PC-9 (cell line): ENCODE data around the gene PAFAH2. TPM values are rescaled to one million over a fixed set of nuclear protein-coding genes. Genes with fewer than 3 reads are reported as not detected.

Experiments used
- BruUV-seq: library from RNA; stranded (reverse); fragments of 400-500 nt; replicated peaks from 2 replicates; lab custom pipeline; 2021; lab: Mats Ljungman, UMichigan
- CTCF ChIA-PET: fragments of 300-600 bp; sonication (Branson Sonifier 250); formaldehyde crosslinking; loops from one replicate; lab custom pipeline; 2022; ENCODE audit warnings: antibody characterized with exemption; lab: Charles Lee
- POLR2A ChIA-PET: fragments of 300-600 bp; sonication (Branson Sonifier 250); formaldehyde crosslinking; loops from one replicate; lab custom pipeline; 2022; ENCODE audit warnings: antibody characterized with exemption; ENCODE audit not compliant: unreplicated experiment; lab: Charles Lee
- DNase-seq, 2 experiments: peaks; one replicate each; pipeline versions ENCODE4 v3.0.0 to v3.0.0-alpha.2; 2015 to 2022; ENCODE audit warnings: mixed read lengths in 1 of 2
- H2AFZ ChIP-seq: fragments of 200-600 bp; sonication (generic); 2 replicates; pipeline ENCODE4 v1.8.1; 2017; ENCODE audit warnings: antibody characterized with exemption
- H3F3A ChIP-seq: fragments of 200-600 bp; sonication (generic); 2 replicates; pipeline ENCODE4 v1.8.1; 2017; ENCODE audit warnings: antibody characterized with exemption, mild to moderate bottlenecking, low read depth; ENCODE audit not compliant: insufficient read depth
- H3K27ac ChIP-seq: fragments of 200-600 bp; sonication (generic); 2 replicates; pipeline ENCODE4 v1.6.1; 2016; ENCODE audit warnings: mixed run types
- H3K27me3 ChIP-seq: fragments of 200-600 bp; sonication (generic); 2 replicates; pipeline ENCODE4 v1.6.1; 2016; ENCODE audit warnings: low read depth, mixed run types; ENCODE audit not compliant: insufficient read depth
- H3K36me3 ChIP-seq: fragments of 200-600 bp; sonication (generic); 2 replicates; pipeline ENCODE4 v1.6.1; 2016; ENCODE audit warnings: low read depth, mixed run types
- H3K4me1 ChIP-seq: fragments of 200-600 bp; sonication (generic); replicated peaks from 2 replicates; pipeline ENCODE4 v1.6.1; 2016; ENCODE audit warnings: mixed run types; ENCODE audit not compliant: insufficient read depth
- H3K4me2 ChIP-seq: fragments of 200-600 bp; sonication (generic); 2 replicates; pipeline ENCODE4 v1.6.1; 2017; ENCODE audit warnings: mixed run types
- H3K4me3 ChIP-seq: fragments of 200-600 bp; sonication (generic); 2 replicates; pipeline ENCODE4 v1.6.1; 2016; ENCODE audit warnings: mixed run types
- H3K79me2 ChIP-seq: fragments of 200-600 bp; sonication (generic); 2 replicates; pipeline ENCODE4 v1.6.1; 2017; ENCODE audit warnings: low read depth, mixed run types
- H3K9me2 ChIP-seq: fragments of 200-600 bp; sonication (generic); 2 replicates; pipeline ENCODE4 v1.8.1; 2017; ENCODE audit warnings: mild to moderate bottlenecking; ENCODE audit not compliant: insufficient read depth
- H3K9me3 ChIP-seq: fragments of 200-600 bp; sonication (generic); 2 replicates; pipeline ENCODE4 v1.8.1; 2016; ENCODE audit warnings: low read depth; ENCODE audit not compliant: insufficient read depth
- H4K20me1 ChIP-seq: fragments of 200-600 bp; sonication (generic); 2 replicates; pipeline ENCODE4 v1.8.1; 2017; ENCODE audit not compliant: insufficient read depth
- CTCF ChIP-seq: fragments of 200-600 bp; sonication (generic); conservative IDR thresholded peaks from 2 replicates; pipeline ENCODE4 v1.6.1; 2017; ENCODE audit warnings: mixed run types, antibody characterized with exemption, mild to moderate bottlenecking, moderate library complexity
- EZH2 ChIP-seq: fragments of 200-600 bp; sonication (generic); IDR thresholded peaks from 2 replicates; pipeline ENCODE4 v1.8.0; 2017; ENCODE audit warnings: antibody characterized with exemption, low read depth
- intact Hi-C: fragments of 100-400 bp; cut with micrococcal nuclease; formaldehyde crosslinking; loops from one replicate; pipeline ENCODE4 v1.10.0; 2022; ENCODE audit not compliant: unreplicated experiment
- total RNA-seq: library from RNA; stranded (reverse); gene quantifications from 2 replicates; pipeline ENCODE4 v1.2.3, GENCODE V29; 2021

PAFAH2 gene
- total RNA-seq, 1 experiment from 2014 or later, result 13.9 TPM

- no peaks in the 10 kb centered on the region for H3K79me2 ChIP-seq
- no peaks in the 10 kb centered on the region for H3K27me3 ChIP-seq
- CTCF ChIA-PET, result no interaction called here
- H4K20me1 ChIP-seq, result no peaks in the 10 kb centered on the region
- no peak overlapping the region for H3K27ac ChIP-seq
- no peaks in the 10 kb centered on the region for H3K9me2 ChIP-seq
- POLR2A ChIA-PET, result no interaction called here
- no peak overlapping the region for H3K4me2 ChIP-seq
- intact Hi-C loops, result no loop called here
- no peak for TF ChIP-seq EZH2
- DNase-seq, result no peak
- H2AFZ ChIP-seq, result no peak overlapping the region
- H3K9me3 ChIP-seq, result no peaks in the 10 kb centered on the region
- no peaks in the 10 kb centered on the region for H3F3A ChIP-seq
- no peaks in the 10 kb centered on the region for H3K4me1 ChIP-seq
- H3K4me3 ChIP-seq, result no peak overlapping the region
- no peaks in the 10 kb centered on the region for H3K36me3 ChIP-seq
- BruUV-seq, result no TSS peak
Measured at GRCh38 chr1:25978403-25978802, 19.5 kb downstream of the PAFAH2 start.

GRCh38 chr1:25977801-25978200 lies 20.1 kb downstream of the PAFAH2 start:
- no TSS peak for BruUV-seq
- CTCF ChIA-PET, result no interaction called here
- DNase-seq, result no peak

GRCh38 chr1:25973610-25974321 lies 24.1 kb downstream of the PAFAH2 start:
- no peaks in the 10 kb centered on the region for H3F3A ChIP-seq
- H3K4me1 ChIP-seq, result no peaks in the 10 kb centered on the region
- POLR2A ChIA-PET, result no interaction called here
- CTCF ChIA-PET, result no interaction called here
- no peak overlapping the region for H3K4me3 ChIP-seq
- no peaks in the 10 kb centered on the region for H3K9me3 ChIP-seq
- no peaks in the 10 kb centered on the region for H3K79me2 ChIP-seq
- TF ChIP-seq EZH2 (no peak), CTCF (no peak)
- intact Hi-C loops, result no loop called here
- H4K20me1 ChIP-seq, result no peaks in the 10 kb centered on the region
- DNase-seq, result no peak
- H2AFZ ChIP-seq, result no peak overlapping the region
- no peak overlapping the region for H3K27ac ChIP-seq
- no TSS peak for BruUV-seq
- H3K9me2 ChIP-seq, result no peaks in the 10 kb centered on the region
- H3K36me3 ChIP-seq, result no peaks in the 10 kb centered on the region
- no peaks in the 10 kb centered on the region for H3K27me3 ChIP-seq
- H3K4me2 ChIP-seq, result no peak overlapping the region

More at GRCh38 chr1:25977801-25978200, 20.1 kb downstream of the PAFAH2 start:
- no peaks in the 10 kb centered on the region for H3K9me2 ChIP-seq
- no peak overlapping the region for H3K4me2 ChIP-seq
- no peaks in the 10 kb centered on the region for H3K9me3 ChIP-seq
- intact Hi-C loops, result no loop called here
- TF ChIP-seq EZH2, result no peak
- H4K20me1 ChIP-seq, result no peaks in the 10 kb centered on the region
- no peaks in the 10 kb centered on the region for H3K27me3 ChIP-seq
- H2AFZ ChIP-seq, result no peak overlapping the region
- H3K4me3 ChIP-seq, result no peak overlapping the region
- H3K79me2 ChIP-seq, result no peaks in the 10 kb centered on the region
- no peaks in the 10 kb centered on the region for H3F3A ChIP-seq
- H3K36me3 ChIP-seq, result no peaks in the 10 kb centered on the region
- H3K4me1 ChIP-seq, result no peaks in the 10 kb centered on the region
- POLR2A ChIA-PET, result no interaction called here
- no peak overlapping the region for H3K27ac ChIP-seq

- Histone ChIP-seq H3K27me3 (no peaks in the 10 kb centered on the region), H3K9me2 (no peaks in the 10 kb centered on the region), H3K79me2 (no peaks in the 10 kb centered on the region), H3K4me2 (no peak overlapping the region), H3K4me1 (no peaks in the 10 kb centered on the region), H3K27ac (no peak overlapping the region), H3F3A (no peaks in the 10 kb centered on the region), H2AFZ (no peak overlapping the region), H3K36me3 (no peaks in the 10 kb centered on the region), H4K20me1 (no peaks in the 10 kb centered on the region), H3K9me3 (no peaks in the 10 kb centered on the region), H3K4me3 (no peak overlapping the region)
- no TSS peak for BruUV-seq
- intact Hi-C loops, result no loop called here
- no peak for TF ChIP-seq CTCF
- DNase-seq, result no peak
- POLR2A ChIA-PET, result interaction anchor here (0.5 kb wide), 1 partner anchor 74 kb away, joined by 3 read pairs; no protein-coding TSS in a partner anchor
- CTCF ChIA-PET, result no interaction called here
Measured at GRCh38 chr1:25971811-25972180, 26.1 kb downstream of the PAFAH2 start.
